Mesothelial cell of epicardium (in vitro differentiated cells): ENCODE results near the gene MAGED1. TPM values are rescaled to one million over a fixed set of nuclear protein-coding genes. Genes with fewer than 3 reads are reported as not detected.

Experiments
- DNase-seq, 2 experiments: peaks; one replicate each; pipeline ENCODE4 v3.0.0; 2021; ENCODE audit warnings: low spot score in 2 of 2; ENCODE audit not compliant: unreplicated experiment in 2 of 2
- H3K27ac Mint-ChIP-seq: 2 replicates; pipeline ENCODE4 v1.8.0; 2021; ENCODE audit warnings: mixed read lengths
- H3K27me3 Mint-ChIP-seq: 2 replicates; pipeline ENCODE4 v1.8.0; 2021; ENCODE audit warnings: low read depth, mixed read lengths
- H3K36me3 Mint-ChIP-seq: 2 replicates; pipeline ENCODE4 v1.8.0; 2021; ENCODE audit warnings: mixed read lengths
- H3K4me1 Mint-ChIP-seq: 2 replicates; pipeline ENCODE4 v1.8.0; 2021; ENCODE audit warnings: mixed read lengths
- H3K4me3 Mint-ChIP-seq: 2 replicates; pipeline ENCODE4 v1.8.0; 2021; ENCODE audit warnings: mild to moderate bottlenecking, moderate library complexity, mixed read lengths
- H3K9me3 Mint-ChIP-seq: 2 replicates; pipeline ENCODE4 v1.8.0; 2021; ENCODE audit warnings: mixed read lengths
- total RNA-seq: library from RNA; stranded (reverse); gene quantifications from 3 replicates; pipeline ENCODE4 v1.2.1, GENCODE V29; 2021
- TF ChIP-seq, protein P1 (sequence below): fragments of 200-600 bp; sonication (generic); IDR thresholded peaks from one replicate; pipeline ENCODE4 v1.5.0; 2021; ENCODE audit warnings: antibody characterized with exemption; ENCODE audit not compliant: unreplicated experiment

Gene MAGED1
- total RNA-seq, 1 donor from 2014 or later, result 363 TPM

GRCh38 chrX:51853251-51853650 is 40.2 kb upstream of the MAGED1 start:
- H3K4me3 Mint-ChIP-seq, result no peak overlapping the region
- H3K9me3 Mint-ChIP-seq, result peaks cover 42% of the 10 kb centered on the region
- peaks cover 10% of the 10 kb centered on the region for H3K4me1 Mint-ChIP-seq
- no peak overlapping the region for H3K27ac Mint-ChIP-seq
- TF ChIP-seq, protein P1, sequence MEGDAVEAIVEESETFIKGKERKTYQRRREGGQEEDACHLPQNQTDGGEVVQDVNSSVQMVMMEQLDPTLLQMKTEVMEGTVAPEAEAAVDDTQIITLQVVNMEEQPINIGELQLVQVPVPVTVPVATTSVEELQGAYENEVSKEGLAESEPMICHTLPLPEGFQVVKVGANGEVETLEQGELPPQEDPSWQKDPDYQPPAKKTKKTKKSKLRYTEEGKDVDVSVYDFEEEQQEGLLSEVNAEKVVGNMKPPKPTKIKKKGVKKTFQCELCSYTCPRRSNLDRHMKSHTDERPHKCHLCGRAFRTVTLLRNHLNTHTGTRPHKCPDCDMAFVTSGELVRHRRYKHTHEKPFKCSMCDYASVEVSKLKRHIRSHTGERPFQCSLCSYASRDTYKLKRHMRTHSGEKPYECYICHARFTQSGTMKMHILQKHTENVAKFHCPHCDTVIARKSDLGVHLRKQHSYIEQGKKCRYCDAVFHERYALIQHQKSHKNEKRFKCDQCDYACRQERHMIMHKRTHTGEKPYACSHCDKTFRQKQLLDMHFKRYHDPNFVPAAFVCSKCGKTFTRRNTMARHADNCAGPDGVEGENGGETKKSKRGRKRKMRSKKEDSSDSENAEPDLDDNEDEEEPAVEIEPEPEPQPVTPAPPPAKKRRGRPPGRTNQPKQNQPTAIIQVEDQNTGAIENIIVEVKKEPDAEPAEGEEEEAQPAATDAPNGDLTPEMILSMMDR, result no peak
- peaks cover 24% of the 10 kb centered on the region for H3K36me3 Mint-ChIP-seq
- no peak for DNase-seq
- H3K27me3 Mint-ChIP-seq, result no peaks in the 10 kb centered on the region

DNA sequence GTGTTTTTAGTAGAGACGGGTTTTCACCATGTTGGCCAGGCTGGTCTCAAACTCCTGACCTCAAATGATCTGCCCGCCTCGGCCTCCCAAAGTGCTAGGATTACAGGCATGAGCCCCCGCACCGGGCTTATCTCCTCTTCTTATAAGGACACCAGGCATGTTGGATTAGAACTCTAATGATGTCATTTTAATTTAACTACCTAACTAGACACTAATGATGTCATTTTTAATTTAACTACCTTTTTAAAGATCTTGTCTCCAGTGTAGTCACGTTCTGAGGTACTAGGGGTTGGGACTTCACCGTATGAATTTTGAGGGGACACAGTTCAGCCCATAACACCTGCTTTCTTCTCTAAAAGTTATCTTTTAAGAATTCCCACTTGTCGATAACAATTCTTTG is 37.7 kb upstream of the MAGED1 start:
- no peak overlapping the region for H3K4me3 Mint-ChIP-seq
- H3K27me3 Mint-ChIP-seq, result no peaks in the 10 kb centered on the region
- TF ChIP-seq, protein P1, result no peak
- no peak for DNase-seq
- peaks cover 24% of the 10 kb centered on the region for H3K36me3 Mint-ChIP-seq
- peaks cover 3% of the 10 kb centered on the region for H3K4me1 Mint-ChIP-seq
- no peak overlapping the region for H3K27ac Mint-ChIP-seq
- H3K9me3 Mint-ChIP-seq, result peaks cover 42% of the 10 kb centered on the region

DNA sequence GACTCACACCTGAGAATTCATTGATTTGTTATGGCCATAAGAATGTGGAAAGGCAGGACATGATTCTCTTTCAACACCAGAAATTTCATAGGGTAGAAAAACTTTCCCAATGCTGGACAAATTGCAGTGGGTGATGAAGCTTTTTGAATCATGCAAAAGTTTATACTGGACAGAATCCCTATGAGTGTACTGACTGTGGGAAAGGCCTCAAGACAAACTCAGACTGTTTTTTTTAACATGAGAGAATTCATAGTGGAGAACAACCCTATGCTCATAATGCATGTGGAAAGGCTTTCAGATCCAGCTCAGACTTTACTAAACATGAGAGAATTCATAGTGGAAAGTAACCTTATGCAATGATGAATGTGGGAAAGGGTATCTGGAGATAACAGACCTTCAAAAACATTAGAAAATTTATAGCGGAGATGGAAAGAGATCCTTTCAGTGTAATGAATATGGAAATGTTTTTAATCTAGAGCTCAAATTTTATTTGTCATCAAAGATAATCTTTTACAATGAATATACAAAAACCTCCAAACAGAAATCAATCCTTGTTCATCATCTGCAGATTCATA is 36.2 kb upstream of the MAGED1 start:
- Mint-ChIP-seq H3K27ac (no peak overlapping the region), H3K4me3 (no peak overlapping the region), H3K4me1 (peaks cover 3% of the 10 kb centered on the region), H3K27me3 (no peaks in the 10 kb centered on the region), H3K9me3 (peaks cover 39% of the 10 kb centered on the region), H3K36me3 (peaks cover 24% of the 10 kb centered on the region)
- TF ChIP-seq, protein P1, result no peak
- no peak for DNase-seq

GRCh38 chrX:51860679-51861078 is 32.7 kb upstream of the MAGED1 start:
- TF ChIP-seq, protein P1, result peak; percentile 15
- H3K9me3 Mint-ChIP-seq, result peaks cover 40% of the 10 kb centered on the region
- H3K27me3 Mint-ChIP-seq, result no peaks in the 10 kb centered on the region
- no peak overlapping the region for H3K27ac Mint-ChIP-seq
- H3K36me3 Mint-ChIP-seq, result peaks cover 24% of the 10 kb centered on the region
- DNase-seq, result no peak
- H3K4me1 Mint-ChIP-seq, result no peaks in the 10 kb centered on the region
- no peak overlapping the region for H3K4me3 Mint-ChIP-seq

DNA sequence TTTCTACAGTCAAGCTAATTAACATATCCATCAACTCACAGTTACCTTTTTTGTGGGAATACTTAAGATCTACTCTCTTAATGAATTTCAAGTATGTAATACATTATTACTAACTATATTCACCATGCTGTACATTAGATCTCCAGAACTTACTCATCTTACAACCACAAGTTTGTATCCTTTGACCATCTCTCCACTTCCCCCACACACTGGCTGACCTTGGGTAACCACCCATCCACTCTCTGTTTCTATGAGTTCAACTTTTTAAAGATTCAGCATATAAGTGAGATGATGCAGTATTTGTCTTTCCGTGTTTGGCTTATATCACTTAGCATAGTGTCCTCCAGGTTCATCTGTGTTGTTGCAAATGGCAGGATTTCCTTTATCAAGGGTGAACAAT is 30.5 kb upstream of the MAGED1 start:
- Mint-ChIP-seq H3K27ac (no peak overlapping the region), H3K4me3 (no peak overlapping the region)

More for the DNA sequence above, 30.5 kb upstream of the MAGED1 start:
- Mint-ChIP-seq H3K9me3 (peaks cover 29% of the 10 kb centered on the region), H3K27me3 (no peaks in the 10 kb centered on the region), H3K4me1 (peaks cover 6% of the 10 kb centered on the region), H3K36me3 (peaks cover 13% of the 10 kb centered on the region)
- no peak for DNase-seq
- TF ChIP-seq, protein P1, result no peak
